Liver (tissue), 9 donors: ENCODE data around the gene DHRS3. TPM values are rescaled to one million over a fixed set of nuclear protein-coding genes. Genes with fewer than 3 reads are reported as not detected.

ENCODE experiments used
- DNase-seq: peaks from one replicate; pipeline ENCODE4 v3.0.0-alpha.2; 2017; ENCODE audit warnings: low spot score
- H3K27ac ChIP-seq, 2 donors: one replicate each; pipeline ENCODE4 v1.7.0; 2013; ENCODE audit warnings: inconsistent platforms in 2 of 2, low read length in 2 of 2, control low read depth in 1 of 2, low read depth in 1 of 2, mild to moderate bottlenecking in 1 of 2
- H3K27me3 ChIP-seq, 4 donors: one replicate each; pipeline versions ENCODE4 v1.6.1 to v1.7.0; 2013; ENCODE audit warnings: low read length in 3 of 4, inconsistent platforms in 1 of 4, mild to moderate bottlenecking in 1 of 4, moderate library complexity in 1 of 4; ENCODE audit not compliant: control insufficient read depth in 4 of 4, insufficient read depth in 4 of 4
- H3K36me3 ChIP-seq, 4 donors: one replicate each; pipeline versions ENCODE4 v1.6.1 to v1.7.0; 2013; ENCODE audit warnings: low read length in 3 of 4, mild to moderate bottlenecking in 3 of 4, low read depth in 1 of 4, moderate library complexity in 1 of 4; ENCODE audit not compliant: control insufficient read depth in 4 of 4, insufficient read depth in 3 of 4
- H3K4me1 ChIP-seq, 4 donors: one replicate each; pipeline versions ENCODE4 v1.6.1 to v1.7.0; 2013; ENCODE audit warnings: low read length in 3 of 4, mild to moderate bottlenecking in 3 of 4, moderate library complexity in 1 of 4; ENCODE audit not compliant: control insufficient read depth in 4 of 4, insufficient read depth in 4 of 4
- H3K4me3 ChIP-seq, 3 donors: one replicate each; pipeline versions ENCODE4 v1.6.1 to v1.7.0; 2013; ENCODE audit warnings: low read length in 3 of 3, control low read depth in 1 of 3, low read depth in 1 of 3, mild to moderate bottlenecking in 1 of 3
- H3K9ac ChIP-seq, 2 donors: one replicate each; pipeline ENCODE4 v1.7.0; 2013; ENCODE audit warnings: low read length in 2 of 2, mild to moderate bottlenecking in 2 of 2, moderate library complexity in 2 of 2, control low read depth in 1 of 2, low read depth in 1 of 2
- H3K9me3 ChIP-seq, 4 donors: one replicate each; pipeline versions ENCODE4 v1.6.1 to v1.7.0; 2013; ENCODE audit warnings: low read length in 3 of 4; ENCODE audit not compliant: control insufficient read depth in 4 of 4
- ATF3 ChIP-seq: IDR thresholded peaks from 2 replicates; pipeline ENCODE4 v1.6.1; 2016; ENCODE audit warnings: antibody characterized with exemption
- FOXA1 ChIP-seq: IDR thresholded peaks from 2 replicates; pipeline ENCODE4 v1.6.1; 2016; ENCODE audit warnings: antibody characterized with exemption
- FOXA2 ChIP-seq: IDR thresholded peaks from 2 replicates; pipeline ENCODE4 v1.6.1; 2016; ENCODE audit warnings: antibody characterized with exemption
- GABPA ChIP-seq, 2 donors: IDR thresholded peaks in 1 of 2; conservative IDR thresholded peaks in 1 of 2; 2 replicates each; pipeline ENCODE4 v1.6.1; 2016; ENCODE audit warnings: antibody characterized with exemption in 2 of 2, mild to moderate bottlenecking in 1 of 2, moderate library complexity in 1 of 2
- HNF4A ChIP-seq, 2 donors: conservative IDR thresholded peaks; 2 replicates each; pipeline ENCODE4 v1.6.1; 2016; ENCODE audit warnings: antibody characterized with exemption in 2 of 2, mild to moderate bottlenecking in 2 of 2
- JUND ChIP-seq, 2 donors: IDR thresholded peaks; 2 replicates each; pipeline ENCODE4 v1.6.1; 2016; ENCODE audit warnings: antibody characterized with exemption in 2 of 2
- MAX ChIP-seq: IDR thresholded peaks from 2 replicates; pipeline ENCODE4 v1.6.1; 2016; ENCODE audit warnings: antibody characterized with exemption
- NR2F2 ChIP-seq: IDR thresholded peaks from 2 replicates; pipeline ENCODE4 v1.6.1; 2016; ENCODE audit warnings: antibody characterized with exemption
- RAD21 ChIP-seq, 2 donors: IDR thresholded peaks; 2 replicates each; pipeline ENCODE4 v1.6.1; 2016; ENCODE audit warnings: antibody characterized with exemption in 2 of 2, mild to moderate bottlenecking in 2 of 2
- REST ChIP-seq: IDR thresholded peaks from 2 replicates; pipeline ENCODE4 v1.6.1; 2016; ENCODE audit warnings: antibody characterized with exemption, mild to moderate bottlenecking
- RXRA ChIP-seq, 2 donors: IDR thresholded peaks; 2 replicates each; pipeline ENCODE4 v1.6.1; 2017 to 2018; ENCODE audit warnings: antibody characterized with exemption in 2 of 2, mild to moderate bottlenecking in 1 of 2
- SP1 ChIP-seq: IDR thresholded peaks from 2 replicates; pipeline ENCODE4 v1.6.1; 2018; ENCODE audit warnings: antibody characterized with exemption, mild to moderate bottlenecking
- TAF1 ChIP-seq: conservative IDR thresholded peaks from 2 replicates; pipeline ENCODE4 v1.6.1; 2016; ENCODE audit warnings: antibody characterized with exemption, mild to moderate bottlenecking
- WGBS: extraction: QIAGEN DNeasy Blood & Tissue Kit; methylation state at CpG from one replicate; pipeline ENCODE4 v1.1.7; 2013; 5-methylcytosine and 5-hydroxymethylcytosine counted together
- polyA plus RNA-seq, 2 donors: library from polyadenylated mRNA; stranded (reverse) in 1 of 2; unstranded in 1 of 2; fragments of 200-250 nt in 1 of 2; fragments of >200 nt in 1 of 2; fragmentation: Nextera tagmentation in 1 of 2; extraction: Ambion mirVana in 1 of 2; gene quantifications; one replicate each; pipeline versions ENCODE4 v1.2.1 to v1.2.3, GENCODE V29; 2013 to 2015
- total RNA-seq, 2 donors: library from RNA; depleted of rRNA; stranded (reverse); fragments of >200 nt; gene quantifications; one replicate each; pipeline ENCODE4 v1.2.3, GENCODE V29; 2014
- TF ChIP-seq, protein P1 (sequence below): fragments of 150-350 bp; IDR thresholded peaks from 2 replicates; pipeline ENCODE4 v1.5.1; 2017; ENCODE audit warnings: improper control_type of control experiment, low read depth, low read length; ENCODE audit not compliant: missing input control
- donor health status: healthy.
- donor health status: healthy.
- donor health status: healthy.
- donor health status: healthy.
- donor health status: healthy.

The DHRS3 gene
- total and polyA plus RNA-seq, 4 donors = 62.6 to 185 (median 158) TPM

- no peak for TF ChIP-seq REST
These were observed 3.6 kb upstream of the DHRS3 start (continued) for GRCh38 chr1:12621346-12622335.

DNA sequence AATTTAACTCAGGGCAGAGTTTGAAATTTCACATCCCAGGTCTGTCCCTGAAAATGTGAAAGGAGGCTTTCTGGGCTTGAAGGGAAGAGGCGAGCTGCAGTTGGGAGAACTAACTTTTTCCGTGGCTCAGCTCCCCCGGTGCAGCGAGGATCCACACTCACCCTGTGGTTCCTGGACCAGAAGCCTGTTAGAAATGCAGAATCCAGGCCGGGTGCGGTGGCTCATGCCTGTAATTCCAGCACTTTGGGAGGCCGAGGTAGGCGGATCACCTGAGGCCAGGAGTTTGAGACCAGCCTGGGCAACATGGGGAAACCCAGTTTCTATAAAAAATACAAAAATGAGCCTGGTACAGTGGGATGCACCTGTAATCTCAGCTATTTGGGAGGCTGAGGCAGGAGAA, 2.9 kb upstream of the DHRS3 start:
- no peak for DNase-seq
- H3K4me1 ChIP-seq = peaks cover 0 to 38% (median 25%) of the 10 kb centered on the region in 4 donors
- 96% methylated on average over 8 of the region's 8 CpGs for WGBS
- H3K9ac ChIP-seq = no peak overlapping the region
- TF ChIP-seq TAF1 = no peak
- TF ChIP-seq FOXA2 = no peak
- TF ChIP-seq JUND (IDR thresholded peaks at IDR 0.05) = no peak
- no peak for TF ChIP-seq MAX
- no peak for TF ChIP-seq HNF4A (conservative IDR thresholded peaks at IDR 0.05)
- TF ChIP-seq ATF3 = no peak
- TF ChIP-seq RAD21 (IDR thresholded peaks at IDR 0.05) = no peak
- no peak for TF ChIP-seq NR2F2
- no peak for TF ChIP-seq RXRA (IDR thresholded peaks at IDR 0.05)
- TF ChIP-seq, protein P1, sequence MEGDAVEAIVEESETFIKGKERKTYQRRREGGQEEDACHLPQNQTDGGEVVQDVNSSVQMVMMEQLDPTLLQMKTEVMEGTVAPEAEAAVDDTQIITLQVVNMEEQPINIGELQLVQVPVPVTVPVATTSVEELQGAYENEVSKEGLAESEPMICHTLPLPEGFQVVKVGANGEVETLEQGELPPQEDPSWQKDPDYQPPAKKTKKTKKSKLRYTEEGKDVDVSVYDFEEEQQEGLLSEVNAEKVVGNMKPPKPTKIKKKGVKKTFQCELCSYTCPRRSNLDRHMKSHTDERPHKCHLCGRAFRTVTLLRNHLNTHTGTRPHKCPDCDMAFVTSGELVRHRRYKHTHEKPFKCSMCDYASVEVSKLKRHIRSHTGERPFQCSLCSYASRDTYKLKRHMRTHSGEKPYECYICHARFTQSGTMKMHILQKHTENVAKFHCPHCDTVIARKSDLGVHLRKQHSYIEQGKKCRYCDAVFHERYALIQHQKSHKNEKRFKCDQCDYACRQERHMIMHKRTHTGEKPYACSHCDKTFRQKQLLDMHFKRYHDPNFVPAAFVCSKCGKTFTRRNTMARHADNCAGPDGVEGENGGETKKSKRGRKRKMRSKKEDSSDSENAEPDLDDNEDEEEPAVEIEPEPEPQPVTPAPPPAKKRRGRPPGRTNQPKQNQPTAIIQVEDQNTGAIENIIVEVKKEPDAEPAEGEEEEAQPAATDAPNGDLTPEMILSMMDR = no peak
- no peak for TF ChIP-seq FOXA1
- no peak for TF ChIP-seq GABPA (IDR thresholded peaks at IDR 0.05 in 1 of 2, conservative IDR thresholded peaks at IDR 0.05 in 1 of 2)
- no peak overlapping the region for H3K27ac ChIP-seq
- H3K36me3 ChIP-seq = no peaks in the 10 kb centered on the region
- no peak overlapping the region for H3K4me3 ChIP-seq
- H3K27me3 ChIP-seq = no peaks in the 10 kb centered on the region
- no peaks in the 10 kb centered on the region for H3K9me3 ChIP-seq

GRCh38 chr1:12620488-12620865, 2.5 kb upstream of the DHRS3 start:
- Histone ChIP-seq H3K9ac (no peak overlapping the region), H3K4me1 (peaks cover 0 to 38% (median 25%) of the 10 kb centered on the region in 4 donors), H3K36me3 (no peaks in the 10 kb centered on the region), H3K9me3 (no peaks in the 10 kb centered on the region), H3K27ac (no peak overlapping the region), H3K4me3 (no peak overlapping the region), H3K27me3 (no peaks in the 10 kb centered on the region)
- DNase-seq = no peak
- WGBS = 49% methylated on average over 4 of the region's 4 CpGs
- no peak for TF ChIP-seq SP1
- TF ChIP-seq FOXA2 = no peak
- no peak for TF ChIP-seq ATF3
